B cell (primary cell): ENCODE data around the gene ULK4.

Experiments
- EZH2 ChIP-seq: IDR thresholded peaks from 2 replicates; pipeline ENCODE4 v1.6.1; 2012; ENCODE audit warnings: borderline replicate concordance, low read depth, mild to moderate bottlenecking, moderate library complexity, low read length; ENCODE audit not compliant: insufficient read depth, poor library complexity, severe bottlenecking
- TF ChIP-seq, protein P1 (sequence below): fragments of 200-600 bp; IDR thresholded peaks from one replicate; pipeline ENCODE4 v1.8.0; 2022; ENCODE audit warnings: antibody characterized with exemption, mild to moderate bottlenecking

DNA sequence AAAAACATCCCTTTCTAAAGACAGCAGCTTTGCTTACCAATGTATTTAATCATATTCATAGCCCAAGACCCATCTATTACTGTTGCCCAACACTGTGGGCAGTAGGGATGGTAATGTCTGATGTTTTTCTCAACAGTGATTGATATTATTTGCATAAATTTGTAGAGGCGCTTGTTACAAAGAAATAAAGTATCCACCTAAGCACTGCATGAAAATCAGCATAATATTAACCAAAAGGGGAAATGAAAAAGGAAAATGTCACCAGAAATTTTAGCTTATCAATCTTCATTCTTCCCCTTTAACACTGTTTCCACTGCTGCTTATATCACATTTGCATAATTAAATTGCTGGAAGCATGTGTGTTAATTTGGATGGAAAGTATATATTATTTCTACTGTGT lies 622.1 kb downstream of the ULK4 start:
- TF ChIP-seq, protein P1, sequence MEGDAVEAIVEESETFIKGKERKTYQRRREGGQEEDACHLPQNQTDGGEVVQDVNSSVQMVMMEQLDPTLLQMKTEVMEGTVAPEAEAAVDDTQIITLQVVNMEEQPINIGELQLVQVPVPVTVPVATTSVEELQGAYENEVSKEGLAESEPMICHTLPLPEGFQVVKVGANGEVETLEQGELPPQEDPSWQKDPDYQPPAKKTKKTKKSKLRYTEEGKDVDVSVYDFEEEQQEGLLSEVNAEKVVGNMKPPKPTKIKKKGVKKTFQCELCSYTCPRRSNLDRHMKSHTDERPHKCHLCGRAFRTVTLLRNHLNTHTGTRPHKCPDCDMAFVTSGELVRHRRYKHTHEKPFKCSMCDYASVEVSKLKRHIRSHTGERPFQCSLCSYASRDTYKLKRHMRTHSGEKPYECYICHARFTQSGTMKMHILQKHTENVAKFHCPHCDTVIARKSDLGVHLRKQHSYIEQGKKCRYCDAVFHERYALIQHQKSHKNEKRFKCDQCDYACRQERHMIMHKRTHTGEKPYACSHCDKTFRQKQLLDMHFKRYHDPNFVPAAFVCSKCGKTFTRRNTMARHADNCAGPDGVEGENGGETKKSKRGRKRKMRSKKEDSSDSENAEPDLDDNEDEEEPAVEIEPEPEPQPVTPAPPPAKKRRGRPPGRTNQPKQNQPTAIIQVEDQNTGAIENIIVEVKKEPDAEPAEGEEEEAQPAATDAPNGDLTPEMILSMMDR, result no peak
- TF ChIP-seq EZH2, result no peak
